ENCODE measurements around the gene FCER1G. TPM values are rescaled to one million over a fixed set of nuclear protein-coding genes. Genes with fewer than 3 reads are reported as not detected.

FCER1G gene
- 1 to 10 TPM; 1.1 to 2.2 TPM for total RNA-seq

DNA sequence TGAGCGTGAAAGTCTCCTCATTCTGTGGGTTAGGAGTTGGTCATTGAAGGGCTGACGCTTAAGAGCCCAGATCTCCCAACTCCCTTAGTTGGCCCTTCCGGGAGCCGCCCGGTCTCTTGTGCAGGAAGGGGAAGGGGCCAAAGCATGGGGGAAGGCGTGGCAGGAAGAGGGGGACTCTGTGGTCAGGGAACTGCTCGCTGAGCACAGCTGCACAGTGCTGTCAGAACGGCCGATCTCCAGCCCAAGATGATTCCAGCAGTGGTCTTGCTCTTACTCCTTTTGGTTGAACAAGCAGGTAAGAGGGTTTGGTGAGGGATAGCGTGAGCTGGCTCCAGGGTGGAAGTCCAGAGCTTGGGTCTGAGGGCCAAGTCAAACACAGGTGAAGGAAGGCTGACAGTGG, at the start of gene FCER1G:
FCER1G (plus strand) TSS at position 220 of the 400 bp plus-strand sequence; CDS start at position 247, 27 bp downstream.
- no peak for ATAC-seq (replicated peaks)
- no peaks in the 10 kb centered on the region for H3K9me3 Mint-ChIP-seq
- peaks cover 53% of the 10 kb centered on the region for H3K36me3 Mint-ChIP-seq (ENCODE audit: low read depth)
- no peaks in the 10 kb centered on the region for H3K27me3 Mint-ChIP-seq
- peaks cover 8% of the 10 kb centered on the region for H3K4me1 Mint-ChIP-seq
- no peak within 1 kb of the TSS for H3K4me3 Mint-ChIP-seq
- no peak within 1 kb of the TSS for H3K27ac Mint-ChIP-seq

DNA sequence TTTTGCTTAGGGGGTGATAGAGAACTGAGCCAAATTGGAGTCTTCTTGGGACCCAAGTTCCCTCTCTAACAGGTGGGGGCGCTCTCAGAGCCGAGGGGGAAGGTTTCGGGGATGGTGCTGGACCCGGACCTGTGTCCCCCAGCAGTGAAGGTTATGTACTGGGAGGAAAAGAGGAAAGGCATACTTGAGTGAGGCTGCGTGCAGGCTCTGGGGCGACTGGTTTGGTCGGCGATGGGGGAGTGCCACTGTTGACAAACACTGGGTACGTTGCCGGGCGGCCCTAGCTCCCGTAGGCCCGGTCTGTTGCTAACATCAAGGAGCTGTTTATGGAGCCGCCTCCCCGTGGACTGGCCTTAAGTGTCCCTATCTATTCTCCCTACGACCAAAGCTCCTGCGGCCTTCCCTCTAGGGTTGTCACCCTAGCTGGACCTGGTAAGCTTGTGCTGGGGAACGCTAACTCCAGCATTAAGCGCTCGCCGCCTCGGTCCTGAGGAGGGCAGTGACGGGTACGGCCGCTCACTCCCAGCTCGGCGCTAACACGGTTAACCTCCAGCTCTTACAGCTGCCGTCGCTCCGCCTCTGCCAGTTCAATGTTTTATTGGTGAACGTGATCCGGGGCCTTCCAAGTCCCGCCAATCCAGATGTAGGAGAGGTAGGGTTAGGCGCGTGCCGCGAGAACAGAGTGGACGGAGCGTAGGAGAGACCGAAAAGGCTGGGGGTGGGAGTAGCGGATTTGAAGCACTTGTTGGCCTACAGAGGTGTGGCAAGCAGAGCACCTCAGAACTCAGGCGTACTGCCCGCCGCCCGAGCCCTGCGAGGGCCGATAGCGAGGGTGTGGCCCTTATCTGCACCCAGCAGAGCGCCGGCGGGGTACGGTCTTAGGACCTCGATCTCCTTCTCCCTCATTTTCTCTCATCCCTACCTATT, 49.1 kb upstream of the FCER1G start, which contains the start of gene PPOX:
PPOX (plus strand) TSS at position 685 of the 927 bp plus-strand sequence. CDS start 422 bp downstream, outside the sequence.
- H3K9me3 Mint-ChIP-seq = no peaks in the 10 kb centered on the region
- H3K4me1 Mint-ChIP-seq = peaks cover 24% of the 10 kb centered on the region
- H3K27me3 Mint-ChIP-seq = no peaks in the 10 kb centered on the region
- H3K4me3 Mint-ChIP-seq = peak within 1 kb of the TSS; percentile 92
- ATAC-seq (replicated peaks) = peak; percentile 97
- peak within 1 kb of the TSS; percentile 97 for H3K27ac Mint-ChIP-seq
- H3K36me3 Mint-ChIP-seq (ENCODE audit: low read depth) = peaks cover 86% of the 10 kb centered on the region

DNA sequence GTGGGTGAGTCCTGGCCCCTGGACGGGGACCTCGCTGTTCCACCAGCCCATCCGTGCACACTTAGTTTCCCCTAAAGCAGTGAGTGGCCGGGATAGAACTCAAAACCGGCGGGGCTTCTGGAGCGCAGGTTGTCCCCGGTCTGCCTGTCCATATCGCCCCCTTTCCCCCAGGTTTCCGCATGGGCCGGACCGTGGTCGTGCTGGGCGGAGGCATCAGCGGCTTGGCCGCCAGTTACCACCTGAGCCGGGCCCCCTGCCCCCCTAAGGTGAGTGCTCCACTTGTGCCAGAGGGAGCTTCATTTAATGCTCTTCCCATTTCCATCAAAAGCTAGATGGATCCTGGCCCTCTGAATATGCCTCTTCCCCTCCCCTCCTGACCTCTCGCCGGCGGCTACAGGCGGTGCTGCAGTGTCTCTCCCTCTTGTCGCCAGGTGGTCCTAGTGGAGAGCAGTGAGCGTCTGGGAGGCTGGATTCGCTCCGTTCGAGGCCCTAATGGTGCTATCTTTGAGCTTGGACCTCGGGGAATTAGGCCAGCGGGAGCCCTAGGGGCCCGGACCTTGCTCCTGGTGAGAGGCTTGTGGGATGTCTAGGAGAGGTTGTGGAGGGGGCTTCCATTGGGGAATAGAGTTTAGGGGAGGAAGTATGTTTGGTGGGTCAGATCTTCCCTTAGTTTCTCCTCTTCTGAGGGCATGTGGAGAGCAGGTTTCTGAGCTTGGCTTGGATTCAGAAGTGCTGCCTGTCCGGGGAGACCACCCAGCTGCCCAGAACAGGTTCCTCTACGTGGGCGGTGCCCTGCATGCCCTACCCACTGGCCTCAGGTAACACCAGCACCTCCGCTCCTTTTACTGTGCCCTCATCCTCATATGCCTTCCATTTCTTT, 48.2 kb upstream of the FCER1G start:
- Mint-ChIP-seq H3K9me3 (no peaks in the 10 kb centered on the region), H3K4me1 (peaks cover 18% of the 10 kb centered on the region), H3K36me3 (ENCODE audit: low read depth) (peaks cover 86% of the 10 kb centered on the region), H3K4me3 (peak overlapping the region; percentile 92), H3K27me3 (no peaks in the 10 kb centered on the region), H3K27ac (peak overlapping the region; percentile 97)
- no peak for ATAC-seq (replicated peaks)

DNA sequence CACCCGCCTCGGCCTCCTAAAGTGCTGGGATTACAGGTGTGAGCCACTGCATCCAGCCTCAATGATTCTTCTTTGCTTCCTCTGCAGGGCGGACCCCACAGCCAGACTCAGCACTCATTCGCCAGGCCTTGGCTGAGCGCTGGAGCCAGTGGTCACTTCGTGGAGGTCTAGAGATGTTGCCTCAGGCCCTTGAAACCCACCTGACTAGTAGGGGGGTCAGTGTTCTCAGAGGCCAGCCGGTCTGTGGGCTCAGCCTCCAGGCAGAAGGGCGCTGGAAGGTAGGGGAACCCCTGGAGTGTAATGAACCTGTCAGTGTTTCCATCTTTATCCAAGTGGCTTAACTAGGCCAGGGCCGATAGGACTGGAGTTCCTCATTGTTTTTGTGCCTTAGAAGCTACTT, 46.2 kb upstream of the FCER1G start:
- H3K36me3 Mint-ChIP-seq (ENCODE audit: low read depth) = peaks cover 87% of the 10 kb centered on the region
- H3K27me3 Mint-ChIP-seq = no peaks in the 10 kb centered on the region
- H3K9me3 Mint-ChIP-seq = no peaks in the 10 kb centered on the region
- ATAC-seq (replicated peaks) = no peak
- peak overlapping the region; percentile 92 for H3K4me3 Mint-ChIP-seq
- H3K27ac Mint-ChIP-seq = peak overlapping the region; percentile 12
- peaks cover 18% of the 10 kb centered on the region for H3K4me1 Mint-ChIP-seq

DNA sequence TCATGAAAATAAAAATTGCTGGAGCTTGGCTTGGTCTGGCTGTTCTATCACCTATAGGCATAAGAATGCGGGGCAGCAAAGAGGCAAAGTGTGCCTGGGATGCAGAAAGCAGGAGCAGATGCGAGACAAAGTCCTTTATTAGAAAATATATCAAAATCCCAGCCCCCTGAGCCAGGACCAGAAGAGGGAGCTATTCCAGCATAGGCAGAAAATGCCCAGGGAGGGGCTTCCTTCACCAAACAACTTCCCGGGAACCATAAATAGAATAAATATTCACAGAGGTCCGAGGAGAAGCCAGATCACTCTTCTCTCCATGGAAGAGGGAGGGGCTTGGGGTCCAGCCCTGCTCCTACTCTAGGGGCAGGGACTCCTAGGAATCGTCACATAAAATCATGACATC, 43.9 kb upstream of the FCER1G start:
- no peaks in the 10 kb centered on the region for H3K27me3 Mint-ChIP-seq
- ATAC-seq (replicated peaks) = no peak
- peak overlapping the region; percentile 60 for H3K27ac Mint-ChIP-seq
- H3K36me3 Mint-ChIP-seq (ENCODE audit: low read depth) = peaks cover 89% of the 10 kb centered on the region
- no peaks in the 10 kb centered on the region for H3K9me3 Mint-ChIP-seq
- no peak overlapping the region for H3K4me3 Mint-ChIP-seq
- peaks cover 35% of the 10 kb centered on the region for H3K4me1 Mint-ChIP-seq

DNA sequence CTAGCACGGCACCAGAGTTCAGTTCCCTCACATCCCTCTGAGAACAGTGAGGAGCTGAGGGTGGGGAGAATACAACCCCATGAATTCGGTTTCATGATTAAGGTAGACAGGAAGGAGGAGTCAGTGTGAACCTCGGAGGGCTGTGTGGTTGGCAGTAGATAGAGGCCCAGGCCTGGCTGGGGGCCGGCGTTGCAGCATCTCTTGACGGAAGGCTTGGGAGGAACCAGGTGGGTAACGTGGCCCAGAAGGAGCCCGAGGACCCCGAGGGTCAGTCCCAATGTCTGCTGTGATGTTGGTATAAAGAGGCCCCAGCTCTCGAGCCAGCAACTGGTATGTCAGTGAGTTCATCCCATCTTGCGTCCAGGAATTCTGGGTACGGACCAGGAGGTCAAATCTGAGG, 43.4 kb upstream of the FCER1G start:
- H3K27me3 Mint-ChIP-seq = no peaks in the 10 kb centered on the region
- no peak overlapping the region for H3K4me3 Mint-ChIP-seq
- H3K4me1 Mint-ChIP-seq = peaks cover 39% of the 10 kb centered on the region
- H3K9me3 Mint-ChIP-seq = no peaks in the 10 kb centered on the region
- no peak for ATAC-seq (replicated peaks)
- H3K27ac Mint-ChIP-seq = peak overlapping the region; percentile 69
- H3K36me3 Mint-ChIP-seq (ENCODE audit: low read depth) = peaks cover 89% of the 10 kb centered on the region

DNA sequence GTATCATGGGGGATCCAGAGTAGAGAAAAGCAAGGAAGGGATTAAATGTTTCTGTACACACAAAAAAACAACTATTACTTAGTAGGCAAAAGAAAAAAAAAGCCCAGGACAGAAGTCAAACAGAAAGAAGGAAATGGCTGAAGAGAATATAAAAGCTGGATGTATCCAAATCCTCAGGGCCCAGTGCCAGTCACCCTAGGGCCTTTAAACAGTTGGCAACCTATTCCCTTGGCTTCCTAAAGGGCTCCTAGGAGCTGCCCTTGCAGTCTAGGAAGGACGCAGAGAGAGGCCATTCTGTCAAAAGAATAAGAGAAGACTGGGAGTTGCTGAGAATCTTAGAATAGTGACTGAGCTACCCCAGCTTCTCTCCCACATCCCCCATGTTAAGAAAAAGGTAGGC, 42.7 kb upstream of the FCER1G start:
- Mint-ChIP-seq H3K4me3 (no peak overlapping the region), H3K9me3 (no peaks in the 10 kb centered on the region), H3K4me1 (peaks cover 39% of the 10 kb centered on the region), H3K36me3 (ENCODE audit: low read depth) (peaks cover 94% of the 10 kb centered on the region), H3K27ac (peak overlapping the region; percentile 69), H3K27me3 (no peaks in the 10 kb centered on the region)
- ATAC-seq (replicated peaks) = no peak

DNA sequence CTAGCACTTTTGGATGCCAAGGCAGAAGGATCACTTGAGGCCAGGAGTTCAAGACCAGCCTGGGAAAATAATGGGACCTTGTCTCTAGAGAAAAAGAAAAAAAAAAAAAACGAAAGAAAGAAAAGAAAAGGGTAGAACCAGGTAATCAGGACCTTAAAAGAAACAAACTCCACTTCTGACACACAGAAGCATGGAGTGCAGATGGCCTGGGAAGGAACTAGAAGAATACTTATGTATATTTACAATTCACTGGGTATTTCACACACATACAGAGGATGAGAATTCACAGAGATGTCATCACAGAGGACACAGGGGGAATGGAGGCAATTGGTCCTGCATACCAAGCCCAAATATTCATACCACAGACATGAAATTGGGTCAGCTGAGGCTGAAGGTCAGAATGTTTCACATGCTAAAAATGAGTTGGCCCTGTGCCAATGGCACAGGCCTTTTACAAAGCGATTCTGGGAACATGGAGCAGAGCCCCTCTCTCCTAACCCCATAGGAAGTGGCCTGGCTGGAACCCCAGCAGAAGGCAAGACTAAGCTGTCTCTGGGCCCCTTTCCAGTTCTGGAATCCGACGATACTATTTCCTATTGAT, 42.2 kb upstream of the FCER1G start:
- peaks cover 37% of the 10 kb centered on the region for H3K4me1 Mint-ChIP-seq
- ATAC-seq (replicated peaks) = no peak
- H3K36me3 Mint-ChIP-seq (ENCODE audit: low read depth) = peaks cover 93% of the 10 kb centered on the region

DNA sequence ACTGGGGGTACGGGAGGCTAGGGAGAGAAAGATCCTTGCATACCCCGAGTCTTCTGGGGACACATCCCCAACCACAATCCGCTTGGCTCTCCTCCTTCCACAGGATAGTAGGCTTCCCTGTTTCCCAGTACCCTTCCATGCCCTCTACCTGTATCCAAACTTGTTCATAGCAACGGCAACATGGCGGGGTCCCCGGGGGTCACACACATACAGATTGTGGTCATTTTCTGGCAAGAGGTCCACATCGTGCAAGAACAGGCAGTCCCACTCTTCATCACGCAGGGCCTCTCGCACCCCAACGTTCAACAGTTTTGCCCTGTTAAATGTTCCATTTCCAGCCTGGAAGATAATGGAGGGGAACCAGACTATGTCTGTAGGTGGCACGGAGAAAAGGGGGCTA, 41.4 kb upstream of the FCER1G start:
- no peak overlapping the region for H3K4me3 Mint-ChIP-seq
- no peaks in the 10 kb centered on the region for H3K27me3 Mint-ChIP-seq
- no peaks in the 10 kb centered on the region for H3K9me3 Mint-ChIP-seq
- H3K27ac Mint-ChIP-seq = peak overlapping the region; percentile 69
- peaks cover 32% of the 10 kb centered on the region for H3K4me1 Mint-ChIP-seq
- peaks cover 84% of the 10 kb centered on the region for H3K36me3 Mint-ChIP-seq (ENCODE audit: low read depth)
- no peak for ATAC-seq (replicated peaks)

More for the DNA sequence above, 42.2 kb upstream of the FCER1G start:
- Mint-ChIP-seq H3K27me3 (no peaks in the 10 kb centered on the region), H3K9me3 (no peaks in the 10 kb centered on the region), H3K27ac (peak overlapping the region; percentile 69), H3K4me3 (no peak overlapping the region)

DNA sequence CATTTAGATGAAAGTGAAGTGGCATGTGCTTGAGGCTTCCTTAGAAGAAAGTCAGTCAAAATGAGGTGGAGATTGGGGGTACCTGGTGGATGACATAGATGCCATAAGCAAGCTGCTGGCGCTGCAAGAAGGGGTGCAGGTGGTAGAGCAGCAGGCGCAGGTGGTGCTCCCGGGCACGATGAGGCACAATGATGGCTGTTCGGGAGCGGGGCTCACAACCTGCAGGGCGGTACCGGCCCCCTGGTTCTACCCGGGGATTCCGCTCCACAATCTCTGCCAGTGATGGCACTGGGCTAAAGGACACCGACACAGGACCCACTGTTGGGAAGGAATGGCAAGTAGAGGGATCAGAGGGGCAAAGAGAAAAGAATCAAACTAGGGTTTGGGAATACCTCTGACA, 40.2 kb upstream of the FCER1G start:
- Mint-ChIP-seq H3K27me3 (no peaks in the 10 kb centered on the region), H3K4me1 (peaks cover 32% of the 10 kb centered on the region), H3K36me3 (ENCODE audit: low read depth) (peaks cover 72% of the 10 kb centered on the region), H3K27ac (peak overlapping the region; percentile 98), H3K9me3 (no peaks in the 10 kb centered on the region), H3K4me3 (peak overlapping the region; percentile 99)
- no peak for ATAC-seq (replicated peaks)

DNA sequence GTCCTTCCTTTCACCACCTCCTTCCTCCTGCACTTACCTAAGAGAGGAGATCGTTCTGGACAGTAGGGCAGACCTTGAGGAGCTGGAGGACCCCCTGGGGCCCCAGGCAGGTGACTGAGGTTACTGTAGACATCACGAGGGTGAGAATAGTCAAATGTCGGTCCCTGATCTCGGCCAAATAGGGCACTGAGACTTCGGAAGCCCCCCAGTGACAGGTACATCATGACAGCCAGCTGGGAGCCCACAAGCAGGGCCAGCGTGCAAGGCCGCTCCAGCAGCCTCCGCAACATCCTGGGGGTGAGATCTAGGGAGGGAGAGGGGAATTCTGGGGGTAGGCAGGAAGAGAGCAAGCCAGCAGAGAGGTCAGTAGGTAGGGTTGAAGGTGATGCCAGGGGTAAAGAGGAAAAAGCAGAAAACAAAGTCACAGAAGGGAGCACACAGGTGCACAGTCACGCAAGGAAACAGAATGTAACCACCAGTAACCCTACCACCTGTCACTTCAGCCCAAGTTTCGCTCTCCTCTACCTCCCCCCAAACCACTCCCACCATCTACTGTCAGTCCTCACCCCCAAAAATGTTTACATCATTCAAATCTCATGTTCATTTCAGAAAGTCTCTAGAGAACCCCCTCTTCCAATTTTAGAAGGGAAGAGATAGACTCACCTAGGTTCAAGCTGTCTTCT, 39.2 kb upstream of the FCER1G start:
- no peaks in the 10 kb centered on the region for H3K9me3 Mint-ChIP-seq
- ATAC-seq (replicated peaks) = no peak
- peaks cover 38% of the 10 kb centered on the region for H3K4me1 Mint-ChIP-seq
- peak overlapping the region; percentile 98 for H3K27ac Mint-ChIP-seq
- peak overlapping the region; percentile 99 for H3K4me3 Mint-ChIP-seq
- no peaks in the 10 kb centered on the region for H3K27me3 Mint-ChIP-seq
- H3K36me3 Mint-ChIP-seq (ENCODE audit: low read depth) = peaks cover 62% of the 10 kb centered on the region

DNA sequence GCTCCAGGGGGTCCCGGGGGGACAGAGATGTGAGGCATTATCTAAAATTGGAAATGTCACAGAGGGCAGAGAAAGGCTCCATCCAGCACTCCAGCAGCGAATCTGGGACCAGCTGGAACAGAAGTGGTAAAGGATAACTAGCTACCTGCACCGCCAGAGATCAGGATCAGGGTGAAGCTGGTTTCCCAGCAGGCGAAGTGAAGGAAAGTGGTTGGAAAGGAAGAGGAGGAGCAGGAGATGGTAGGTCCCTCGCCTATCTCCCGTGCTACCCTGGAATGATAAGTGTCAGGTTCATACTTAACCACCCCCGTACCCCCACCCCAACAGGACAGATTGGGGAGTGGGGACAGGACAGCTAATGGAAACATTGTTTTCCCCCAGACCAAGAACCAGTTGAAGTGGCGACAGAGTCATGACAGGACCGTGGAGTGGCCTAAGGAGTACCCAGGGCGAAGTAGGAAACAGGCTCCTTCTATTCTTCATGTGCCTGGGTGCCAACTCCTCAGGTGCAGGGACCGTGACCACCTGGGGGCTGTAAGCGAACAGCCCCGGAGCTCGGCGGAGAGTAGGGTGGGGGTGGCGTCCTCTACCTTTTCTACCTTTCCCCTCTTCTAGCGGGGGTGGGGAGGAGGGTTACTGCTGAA, 38.5 kb upstream of the FCER1G start:
- H3K4me3 Mint-ChIP-seq = peak overlapping the region; percentile 99
- no peaks in the 10 kb centered on the region for H3K9me3 Mint-ChIP-seq
- no peaks in the 10 kb centered on the region for H3K27me3 Mint-ChIP-seq
- H3K4me1 Mint-ChIP-seq = peaks cover 35% of the 10 kb centered on the region
- peak overlapping the region; percentile 98 for H3K27ac Mint-ChIP-seq
- peaks cover 56% of the 10 kb centered on the region for H3K36me3 Mint-ChIP-seq (ENCODE audit: low read depth)
- ATAC-seq (replicated peaks) = no peak

DNA sequence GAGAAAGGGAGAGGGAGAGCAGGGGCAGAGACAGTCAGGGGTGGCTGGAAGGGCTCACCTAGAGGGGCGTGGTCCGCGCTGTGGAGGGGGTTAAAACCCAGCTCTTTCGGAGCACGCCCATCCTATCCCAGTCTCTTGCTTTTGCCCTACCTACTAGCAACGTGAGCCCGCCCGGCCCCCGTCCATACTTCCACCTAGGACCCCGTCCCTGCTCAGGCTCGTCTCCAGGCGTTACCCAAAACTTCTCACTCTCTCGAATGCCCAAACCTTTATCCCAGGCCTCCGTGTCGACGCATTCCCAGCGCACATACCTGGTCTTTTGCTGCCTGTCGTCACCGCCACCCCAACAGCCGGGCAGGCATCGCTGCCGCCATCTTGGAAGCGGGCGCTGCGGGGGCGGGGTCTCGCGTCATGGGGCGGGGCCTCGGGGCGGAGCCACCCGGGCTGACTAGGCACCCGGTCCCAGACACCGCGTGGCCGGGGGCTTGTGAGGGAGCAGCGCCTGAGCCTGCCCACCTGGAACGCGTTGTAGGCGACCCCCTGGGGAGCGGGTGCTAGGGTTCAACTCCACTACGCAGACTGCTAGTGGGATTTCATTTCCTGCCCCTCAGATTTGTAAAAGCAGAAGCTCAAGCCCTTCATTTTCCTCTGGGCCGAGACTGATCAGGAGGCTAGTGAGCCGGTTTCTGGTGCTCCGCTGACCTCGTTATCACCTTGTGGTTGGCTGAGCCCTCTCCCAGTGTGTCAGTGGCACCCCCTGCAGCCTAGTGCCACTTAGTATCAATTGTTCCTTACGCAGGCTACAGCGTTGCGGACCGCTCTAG, 37.8 kb upstream of the FCER1G start, which contains the start of gene B4GALT3:
B4GALT3 (minus strand) TSS at position 396 of the 824 bp plus-strand sequence. CDS start 1,447 bp downstream, outside the sequence.
- peak; percentile 86 for ATAC-seq (replicated peaks)
- peaks cover 41% of the 10 kb centered on the region for H3K4me1 Mint-ChIP-seq
- peak within 1 kb of the TSS; percentile 99 for H3K4me3 Mint-ChIP-seq

More for the DNA sequence above, 37.8 kb upstream of the FCER1G start, which contains the start of gene B4GALT3:
- Mint-ChIP-seq H3K27ac (peak within 1 kb of the TSS; percentile 98), H3K9me3 (no peaks in the 10 kb centered on the region), H3K36me3 (ENCODE audit: low read depth) (peaks cover 48% of the 10 kb centered on the region), H3K27me3 (no peaks in the 10 kb centered on the region)

All from activated T-helper 17 cell treated with anti-CD3 and anti-CD28 coated beads, Interleukin-2, amount 50 U/mL, for 72 hours (primary cell).